B cell (primary cell): ENCODE measurements around the gene PHPT1. TPM values are rescaled to one million over a fixed set of nuclear protein-coding genes. Genes with fewer than 3 reads are reported as not detected.

Source experiments
- ATAC-seq: fragments of 200-7000 bp; cut with Tn5 transposase; one replicate; pipeline ENCODE4 v1.10.0; 2021; ENCODE audit warnings: low read depth, mild to moderate bottlenecking, moderate number of reproducible peaks, moderate library complexity
- CTCF ChIA-PET: fragments of 350-600 bp; sonication (Branson Sonifier 250); formaldehyde crosslinking; loops from one replicate; lab custom pipeline; 2021; ENCODE audit warnings: antibody characterized with exemption, inconsistent platforms; lab: Charles Lee
- POLR2A ChIA-PET: fragments of 350-600 bp; sonication (Branson Sonifier 250); formaldehyde crosslinking; loops from one replicate; lab custom pipeline; 2021; ENCODE audit warnings: antibody characterized with exemption; lab: Charles Lee
- DNase-seq: peaks from one replicate; pipeline ENCODE4 v3.0.0; 2013
- H2AFZ ChIP-seq: 2 replicates; pipeline ENCODE4 v1.6.1; 2012; ENCODE audit warnings: mild to moderate bottlenecking, low read depth, low read length; ENCODE audit not compliant: insufficient read depth, poor library complexity, severe bottlenecking
- H3K27ac ChIP-seq, 2 donors: 1 replicate in 1 of 2; 2 replicates in 1 of 2; pipeline ENCODE4 v1.5.1; 2012 to 2013; ENCODE audit warnings: low read length in 2 of 2, mild to moderate bottlenecking in 2 of 2, moderate library complexity in 1 of 2
- H3K27me3 ChIP-seq, 4 experiments: fragments of 200-600 bp in 1 of 4; sonication (generic) in 1 of 4; replicated peaks in 1 of 4; 1 replicate in 2 of 4; 2 replicates in 2 of 4; pipeline versions ENCODE4 v1.6.1 to v1.7.0; 2013 to 2016; ENCODE audit warnings: low read length in 3 of 4, mild to moderate bottlenecking in 2 of 4, mixed read lengths in 1 of 4, moderate library complexity in 1 of 4; ENCODE audit not compliant: insufficient read depth in 4 of 4, control insufficient read depth in 3 of 4; ENCODE audit errors: control extremely low read depth in 1 of 4
- H3K36me3 ChIP-seq, 2 experiments: replicated peaks in 1 of 2; 1 replicate in 1 of 2; 2 replicates in 1 of 2; pipeline versions ENCODE4 v1.6.1 to v1.7.1; 2013; ENCODE audit warnings: low read length in 1 of 2; ENCODE audit not compliant: insufficient read depth in 2 of 2, control insufficient read depth in 1 of 2; ENCODE audit errors: control extremely low read depth in 1 of 2, extremely low read depth in 1 of 2
- H3K4me1 ChIP-seq, 2 donors: fragments of 200-600 bp in 1 of 2; sonication (generic) in 1 of 2; 1 replicate in 1 of 2; 2 replicates in 1 of 2; pipeline versions ENCODE4 v1.5.1 to v1.6.1; 2013 to 2017; ENCODE audit warnings: low read length in 2 of 2; ENCODE audit not compliant: control insufficient read depth in 2 of 2, insufficient read depth in 2 of 2
- H3K4me2 ChIP-seq: replicated peaks from 2 replicates; pipeline ENCODE3; 2012; ENCODE audit warnings: mild to moderate bottlenecking, low read depth, low read length; ENCODE audit not compliant: poor library complexity, severe bottlenecking
- H3K4me3 ChIP-seq, 5 experiments: fragments of 200-600 bp in 1 of 5; sonication (generic) in 1 of 5; 1 replicate in 3 of 5; 2 replicates in 2 of 5; pipeline versions ENCODE4 v1.5.1 to v1.7.0; 2011 to 2016; ENCODE audit warnings: low read length in 4 of 5, mild to moderate bottlenecking in 4 of 5, low read depth in 2 of 5, control low read depth in 1 of 5, moderate library complexity in 1 of 5; ENCODE audit not compliant: insufficient read depth in 1 of 5; ENCODE audit errors: control extremely low read depth in 1 of 5, extremely low read depth in 1 of 5
- H3K79me2 ChIP-seq: fragments of 200-600 bp; sonication (generic); one replicate; pipeline ENCODE4 v1.6.0; 2016; ENCODE audit warnings: low read length; ENCODE audit not compliant: control insufficient read depth, insufficient read depth
- H3K9ac ChIP-seq: fragments of 200-600 bp; sonication (generic); 2 replicates; pipeline ENCODE4 v1.6.1; 2017; ENCODE audit warnings: mild to moderate bottlenecking, low read length, moderate library complexity
- H3K9me3 ChIP-seq, 3 donors: one replicate each; pipeline versions ENCODE4 v1.6.1 to v1.7.1; 2013; ENCODE audit warnings: low read length in 2 of 3; ENCODE audit not compliant: control insufficient read depth in 2 of 3, insufficient read depth in 1 of 3; ENCODE audit errors: control extremely low read depth in 1 of 3
- H4K20me1 ChIP-seq: 2 replicates; pipeline ENCODE4 v1.6.0; 2012; ENCODE audit warnings: mild to moderate bottlenecking, low read length; ENCODE audit not compliant: insufficient read depth, control insufficient read depth, poor library complexity, severe bottlenecking
- H3K27ac Mint-ChIP-seq: one replicate; pipeline ENCODE4 v1.8.0; 2021; ENCODE audit warnings: mixed read lengths
- H3K27me3 Mint-ChIP-seq: one replicate; pipeline ENCODE4 v1.8.0; 2021; ENCODE audit warnings: mixed read lengths
- H3K4me1 Mint-ChIP-seq: one replicate; pipeline ENCODE4 v1.8.0; 2021; ENCODE audit warnings: mixed read lengths
- H3K4me3 Mint-ChIP-seq: one replicate; pipeline ENCODE4 v1.8.0; 2021; ENCODE audit warnings: mixed read lengths
- H3K9me3 Mint-ChIP-seq: one replicate; pipeline ENCODE4 v1.8.0; 2022; ENCODE audit warnings: mixed read lengths; ENCODE audit not compliant: insufficient read depth
- CTCF ChIP-seq: fragments of 200-600 bp; IDR thresholded peaks from one replicate; pipeline ENCODE4 v1.8.0; 2022; ENCODE audit warnings: antibody characterized with exemption, mild to moderate bottlenecking
- EZH2 ChIP-seq: IDR thresholded peaks from 2 replicates; pipeline ENCODE4 v1.6.1; 2012; ENCODE audit warnings: borderline replicate concordance, low read depth, mild to moderate bottlenecking, moderate library complexity, low read length; ENCODE audit not compliant: insufficient read depth, poor library complexity, severe bottlenecking
- WGBS: methylation state at CpG from one replicate; pipeline ENCODE4 v1.1.5; 2013; ENCODE audit warnings: missing lambda C conversion rate; ENCODE audit not compliant: insufficient coverage; 5-methylcytosine and 5-hydroxymethylcytosine counted together
- intact Hi-C: fragments of 100-400 bp; cut with micrococcal nuclease; formaldehyde crosslinking; loops from one replicate; pipeline ENCODE4 v1.10.0; 2022
- polyA plus RNA-seq: library from polyadenylated mRNA; depleted of rRNA; stranded (reverse); fragments of >200 nt; gene quantifications from 2 replicates; pipeline ENCODE4 v1.2.3, GENCODE V29; 2012
- total RNA-seq, 2 donors: library from RNA; stranded (reverse); fragments of 120-200 nt in 1 of 2; gene quantifications; 1 replicate in 1 of 2; 2 replicates in 1 of 2; pipeline versions ENCODE4 v1.2.3 to v1.2.4, GENCODE V29; 2013 to 2022

PHPT1 gene
- total and polyA plus RNA-seq, 2 donors (not counting 1 experiment from before 2014, with no cell fraction given), result 36.5 to 37.2 TPM

- ChIA-PET POLR2A (interaction anchor here (0.6 kb wide), 1 partner anchor 99 kb away, joined by 7 read pairs; no protein-coding TSS in a partner anchor), CTCF (interaction anchor here (0.7 to 2.6 kb wide), 3 partner anchors 17 to 136 kb away, joined by 3 to 12 read pairs (median 6); partner anchors contain the start of gene AJM1)
- H3K4me2 ChIP-seq, result no peak overlapping the region
- H3K9me3 ChIP-seq, result no peaks in the 10 kb centered on the region
- H3K27ac ChIP-seq, result no peak overlapping the region
- Mint-ChIP-seq H3K4me3 (no peak overlapping the region), H3K27me3 (no peaks in the 10 kb centered on the region), H3K4me1 (peaks cover 49% of the 10 kb centered on the region), H3K9me3 (no peaks in the 10 kb centered on the region), H3K27ac (no peak overlapping the region)
- no peak overlapping the region for H3K4me3 ChIP-seq
- peaks cover 59% of the 10 kb centered on the region for H4K20me1 ChIP-seq
- H3K79me2 ChIP-seq, result peaks cover 80% of the 10 kb centered on the region
- ATAC-seq, result no peak
- no peak for DNase-seq
- WGBS, result 96% methylated on average over 18 of the region's 21 CpGs
- intact Hi-C loops, result no loop called here
- peaks cover 24 to 45% of the 10 kb centered on the region in 2 donors for H3K4me1 ChIP-seq
- H2AFZ ChIP-seq, result no peak overlapping the region
- H3K9ac ChIP-seq, result no peak overlapping the region
- no peak for TF ChIP-seq CTCF
- no peak for TF ChIP-seq EZH2
- H3K27me3 ChIP-seq, result no peaks in the 10 kb centered on the region
- H3K36me3 ChIP-seq, result peaks cover 0 to 40% of the 10 kb centered on the region in 2 experiments
Observed at GRCh38 chr9:136898483-136899100, 49.4 kb downstream of the PHPT1 start.

- Histone ChIP-seq H3K4me3 (no peak overlapping the region), H3K4me2 (no peak overlapping the region), H3K27me3 (no peaks in the 10 kb centered on the region), H3K9ac (no peak overlapping the region), H2AFZ (no peak overlapping the region), H4K20me1 (peaks cover 53% of the 10 kb centered on the region), H3K27ac (peak overlapping the region in 1 of 2 donors; percentile 55), H3K4me1 (peaks cover 24 to 45% of the 10 kb centered on the region in 2 donors), H3K36me3 (peaks cover 0 to 40% of the 10 kb centered on the region in 2 experiments), H3K79me2 (peaks cover 80% of the 10 kb centered on the region), H3K9me3 (no peaks in the 10 kb centered on the region)
- ChIA-PET POLR2A (no interaction called here), CTCF (interaction anchor here (1.8 to 2.6 kb wide), 2 partner anchors 56 to 136 kb away, joined by 6 to 12 read pairs; partner anchors contain the start of gene AJM1)
- Mint-ChIP-seq H3K4me1 (peaks cover 48% of the 10 kb centered on the region), H3K27me3 (no peaks in the 10 kb centered on the region), H3K27ac (peak overlapping the region; percentile 84), H3K4me3 (no peak overlapping the region), H3K9me3 (no peaks in the 10 kb centered on the region)
- DNase-seq, result peak; percentile 38
- no peak for TF ChIP-seq EZH2
- no peak for TF ChIP-seq CTCF
- intact Hi-C loops, result no loop called here
- 85% methylated on average over 9 of the region's 9 CpGs for WGBS
- no peak for ATAC-seq
Observed at GRCh38 chr9:136899196-136899595, 50.0 kb downstream of the PHPT1 start.
